SK-N-SH (cell line): ENCODE measurements around the gene NUFIP2. TPM values are rescaled to one million over a fixed set of nuclear protein-coding genes. Genes with fewer than 3 reads are reported as not detected.

Experiments used
- CTCF ChIA-PET: fragments of 300-600, 350-600 bp; formaldehyde crosslinking; extraction: SDS; loops from one replicate; lab custom pipeline; 2021; lab: Yijun Ruan, JAX
- POLR2A ChIA-PET: fragments of 350-600 bp; sonication (Branson Sonifier 250); formaldehyde crosslinking; extraction: SDS; loops from one replicate; lab custom pipeline; 2020; ENCODE audit warnings: antibody characterized with exemption, inconsistent platforms; lab: Yijun Ruan, JAX
- DNase-seq: peaks from one replicate; pipeline ENCODE4 v3.0.0; 2012
- H2AFZ ChIP-seq: fragments of 200-600 bp; sonication (generic); 2 replicates; pipeline ENCODE4 v1.8.1; 2016; ENCODE audit warnings: antibody characterized with exemption, mild to moderate bottlenecking, low read depth
- H3F3A ChIP-seq: fragments of 200-600 bp; sonication (generic); replicated peaks from 2 replicates; pipeline ENCODE3; 2016; ENCODE audit warnings: antibody characterized with exemption, mild to moderate bottlenecking; ENCODE audit not compliant: insufficient read depth
- H3K27ac ChIP-seq, 2 experiments: fragments of 200-500 bp in 1 of 2; fragments of 200-600 bp in 1 of 2; sonication (Bioruptor generic) in 1 of 2; sonication (generic), shearing (Covaris generic) in 1 of 2; 2 replicates each; pipeline versions ENCODE4 v1.5.1 to v1.6.1; 2014 to 2016; ENCODE audit warnings: low read depth in 2 of 2, inconsistent platforms in 1 of 2, low read length in 1 of 2, mild to moderate bottlenecking in 1 of 2, mixed read lengths in 1 of 2
- H3K27me3 ChIP-seq: fragments of 200-600 bp; sonication (generic), shearing (Covaris generic); 2 replicates; pipeline ENCODE4 v1.6.1; 2016; ENCODE audit warnings: mixed run types; ENCODE audit not compliant: insufficient read depth
- H3K36me3 ChIP-seq, 2 experiments: fragments of 200-500 bp in 1 of 2; fragments of 200-600 bp in 1 of 2; sonication (Bioruptor generic) in 1 of 2; sonication (generic) in 1 of 2; replicated peaks in 1 of 2; 2 replicates each; pipeline versions ENCODE3 to v1.5.1; 2014 to 2016; ENCODE audit warnings: low read length in 1 of 2, mild to moderate bottlenecking in 1 of 2; ENCODE audit not compliant: insufficient read depth in 2 of 2, control insufficient read depth in 1 of 2
- H3K4me1 ChIP-seq, 2 experiments: fragments of 200-500 bp in 1 of 2; fragments of 200-600 bp in 1 of 2; sonication (Bioruptor generic) in 1 of 2; sonication (generic), shearing (Covaris generic) in 1 of 2; 2 replicates each; pipeline versions ENCODE4 v1.5.1 to v1.6.1; 2014 to 2016; ENCODE audit warnings: low read depth in 1 of 2, low read length in 1 of 2, mixed run types in 1 of 2; ENCODE audit not compliant: insufficient read depth in 2 of 2, control insufficient read depth in 1 of 2
- H3K4me2 ChIP-seq: fragments of 200-600 bp; sonication (generic), shearing (Covaris generic); 2 replicates; pipeline ENCODE4 v1.6.1; 2017; ENCODE audit warnings: mixed run types
- H3K4me3 ChIP-seq, 2 experiments: fragments of 200-500 bp in 1 of 2; fragments of 200-600 bp in 1 of 2; sonication (Bioruptor generic) in 1 of 2; sonication (generic), shearing (Covaris generic) in 1 of 2; 2 replicates each; pipeline versions ENCODE4 v1.5.1 to v1.8.1; 2014 to 2016; ENCODE audit warnings: low read depth in 2 of 2, inconsistent platforms in 1 of 2, low read length in 1 of 2, mild to moderate bottlenecking in 1 of 2, mixed read lengths in 1 of 2, moderate library complexity in 1 of 2
- H3K79me2 ChIP-seq: fragments of 200-600 bp; sonication (generic); 2 replicates; pipeline ENCODE4 v1.8.1; 2017; ENCODE audit warnings: mild to moderate bottlenecking; ENCODE audit not compliant: insufficient read depth
- H3K9ac ChIP-seq: fragments of 200-600 bp; sonication (generic); 2 replicates; pipeline ENCODE4 v1.6.1; 2017; ENCODE audit warnings: mixed run types
- H3K9me2 ChIP-seq: fragments of 200-600 bp; sonication (generic); 2 replicates; pipeline ENCODE4 v1.6.1; 2017; ENCODE audit warnings: mixed run types
- H3K9me3 ChIP-seq: fragments of 200-600 bp; sonication (generic); 2 replicates; pipeline ENCODE4 v1.6.1; 2017; ENCODE audit warnings: mixed run types, mild to moderate bottlenecking, moderate library complexity
- H4K20me1 ChIP-seq: fragments of 200-600 bp; sonication (generic); 2 replicates; pipeline ENCODE4 v1.6.1; 2017; ENCODE audit warnings: mild to moderate bottlenecking, mixed run types; ENCODE audit not compliant: insufficient read depth
- CHD2 ChIP-seq: fragments of 150-350 bp; IDR thresholded peaks from 2 replicates; pipeline ENCODE4 v1.6.1; 2018; ENCODE audit warnings: low read length; ENCODE audit not compliant: partially characterized antibody
- CTCF ChIP-seq: fragments of 200-600 bp; sonication (generic); IDR thresholded peaks from 2 replicates; pipeline ENCODE4 v1.6.1; 2017; ENCODE audit warnings: antibody characterized with exemption, mild to moderate bottlenecking, moderate library complexity
- ELF1 ChIP-seq: IDR thresholded peaks from 2 replicates; pipeline ENCODE4 v1.4.0; 2012
- FOSL2 ChIP-seq: IDR thresholded peaks from 2 replicates; pipeline ENCODE4 v1.4.0; 2012; ENCODE audit warnings: low read depth, mild to moderate bottlenecking, moderate library complexity, borderline replicate concordance
- FOXM1 ChIP-seq: IDR thresholded peaks from 2 replicates; pipeline ENCODE4 v1.4.0; 2012; ENCODE audit warnings: low read depth, mild to moderate bottlenecking
- JUND ChIP-seq: IDR thresholded peaks from 2 replicates; pipeline ENCODE4 v1.4.0; 2012
- MEF2A ChIP-seq: IDR thresholded peaks from 2 replicates; pipeline ENCODE4 v1.4.0; 2012; ENCODE audit warnings: low read depth, borderline replicate concordance
- MXI1 ChIP-seq: IDR thresholded peaks from 2 replicates; pipeline ENCODE4 v1.6.1; 2012; ENCODE audit warnings: mild to moderate bottlenecking, low read depth, low read length, improper control_type of control experiment
- NRF1 ChIP-seq: IDR thresholded peaks from 2 replicates; pipeline ENCODE4 v1.6.1; 2012; ENCODE audit warnings: low read depth, mild to moderate bottlenecking, low read length
- RAD21 ChIP-seq: IDR thresholded peaks from 2 replicates; pipeline ENCODE4 v1.6.1; 2012; ENCODE audit warnings: mild to moderate bottlenecking, low read length
- RCOR1 ChIP-seq: fragments of 150-350 bp; IDR thresholded peaks from 2 replicates; pipeline ENCODE4 v1.6.1; 2017; ENCODE audit warnings: antibody characterized with exemption, low read length
- RFX5 ChIP-seq: IDR thresholded peaks from 2 replicates; pipeline ENCODE4 v1.6.1; 2012; ENCODE audit warnings: mild to moderate bottlenecking, improper control_type of control experiment, low read length
- RXRA ChIP-seq: IDR thresholded peaks from 2 replicates; pipeline ENCODE4 v1.4.0; 2012; ENCODE audit warnings: low read depth, mild to moderate bottlenecking, borderline replicate concordance
- SIN3A ChIP-seq: IDR thresholded peaks from 2 replicates; pipeline ENCODE4 v1.6.1; 2012; ENCODE audit warnings: low read depth, mild to moderate bottlenecking, low read length, moderate library complexity, borderline replicate concordance
- SMC3 ChIP-seq: IDR thresholded peaks from 2 replicates; pipeline ENCODE4 v1.6.1; 2012; ENCODE audit warnings: low read depth, low read length, improper control_type of control experiment
- TAF1 ChIP-seq: IDR thresholded peaks from 2 replicates; pipeline ENCODE4 v1.6.1; 2012; ENCODE audit warnings: low read depth, mild to moderate bottlenecking, low read length, moderate library complexity, borderline replicate concordance
- WGBS: methylation state at CpG from one replicate; pipeline ENCODE4 v1.1.6; 2017; ENCODE audit warnings: low lambda C conversion rate; 5-methylcytosine and 5-hydroxymethylcytosine counted together
- polyA plus RNA-seq, 3 experiments: library from polyadenylated mRNA; depleted of rRNA; stranded (reverse); fragments of >200 nt; gene quantifications; 2 replicates each; pipeline ENCODE4 v1.2.3, GENCODE V29; 2012
- TF ChIP-seq, protein P1 (sequence below): fragments of 150-350 bp; IDR thresholded peaks from 2 replicates; pipeline ENCODE4 v1.6.1; 2017; ENCODE audit warnings: antibody characterized with exemption, low read length, low read depth, borderline replicate concordance
- TF ChIP-seq, protein P2 (sequence below): IDR thresholded peaks from 2 replicates; pipeline ENCODE4 v1.4.0; 2012; ENCODE audit warnings: low read depth, borderline replicate concordance
- TF ChIP-seq, protein P3 (sequence below): IDR thresholded peaks from 2 replicates; pipeline ENCODE4 v1.4.0; 2012; ENCODE audit warnings: low read depth, borderline replicate concordance

NUFIP2 gene
- polyA plus RNA-seq, 1 of the 3 experiments (the other 2 are of a cell fraction) = 9.0 TPM

GRCh38 chr17:29292071-29292991, 1.6 kb downstream of the NUFIP2 start:
- TF ChIP-seq MXI1 (peak; percentile 27; the same call in 1 of the 2 replicates), CHD2 (peak; percentile 5), NRF1 (peak; percentile 9; the same call in 1 of the 2 replicates), FOSL2 (no peak)
- H3K36me3 ChIP-seq = peaks cover 2 to 43% of the 10 kb centered on the region in 2 experiments
- H3K4me2 ChIP-seq = peak overlapping the region; percentile 88
- peak overlapping the region; percentile 94 for H3K9ac ChIP-seq
- POLR2A ChIA-PET = interaction anchor here (0.6 to 1.5 kb wide), 3 partner anchors 35 to 143 kb away, joined by 3 to 7 read pairs (median 6); no protein-coding TSS in a partner anchor
- H4K20me1 ChIP-seq = peaks cover 50% of the 10 kb centered on the region
- peaks cover 64% of the 10 kb centered on the region for H3K79me2 ChIP-seq
- 4% methylated on average over 27 of the region's 77 CpGs for WGBS
- peaks cover 15 to 22% of the 10 kb centered on the region in 2 experiments; a peak in 3 of 4 replicates for H3K4me1 ChIP-seq
- H2AFZ ChIP-seq = no peak overlapping the region
- peak; percentile 83 for DNase-seq
- H3F3A ChIP-seq = peaks cover 20% of the 10 kb centered on the region
- H3K9me3 ChIP-seq = no peaks in the 10 kb centered on the region
- CTCF ChIA-PET = interaction anchor here (0.5 to 3.8 kb wide), 18 partner anchors 9 to 223 kb away, joined by 3 to 43 read pairs (median 4); partner anchors contain the start of gene MYO18A
- H3K27me3 ChIP-seq = no peaks in the 10 kb centered on the region
- peak overlapping the region; percentile 87 to 99 for H3K4me3 ChIP-seq
- H3K9me2 ChIP-seq = no peaks in the 10 kb centered on the region
- peak overlapping the region; percentile 94 to 95 for H3K27ac ChIP-seq

DNA sequence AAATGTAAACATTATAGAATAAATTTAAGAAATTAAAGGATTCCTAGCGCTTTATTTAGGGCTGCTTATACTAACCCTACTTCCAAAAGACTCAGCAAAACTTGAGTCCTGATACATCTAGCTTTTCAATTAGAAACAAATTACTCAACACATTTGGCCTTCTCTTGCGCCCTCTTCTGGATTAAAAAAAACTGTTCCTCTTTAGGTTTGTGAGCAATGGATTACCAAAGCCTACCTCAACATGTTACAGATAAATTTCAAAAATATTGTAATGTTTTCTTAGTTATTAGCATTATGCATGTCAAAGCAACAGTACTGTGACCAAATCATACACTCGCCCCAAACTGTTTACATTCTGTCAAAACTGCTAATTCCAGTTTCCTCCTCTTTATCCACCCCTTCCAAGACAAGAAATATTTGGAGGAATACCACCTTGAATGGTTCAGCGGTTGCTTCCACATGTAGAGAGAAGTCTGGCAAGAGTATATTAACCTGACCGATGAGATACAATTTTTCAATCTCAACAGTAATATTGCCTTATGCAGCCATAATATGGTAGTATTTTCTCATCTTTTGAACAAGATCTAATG, 2.7 kb downstream of the NUFIP2 start:
- POLR2A ChIA-PET = interaction anchor here (1.5 to 1.6 kb wide), 2 partner anchors 142 kb away, joined by 5 to 7 read pairs; no protein-coding TSS in a partner anchor
- TF ChIP-seq RAD21 (peak; percentile 77), FOXM1 (no peak), SIN3A (no peak), ELF1 (no peak), JUND (no peak), TAF1 (no peak), RFX5 (peak; percentile 64; the same call in 1 of the 2 replicates), RCOR1 (no peak), MEF2A (no peak), MXI1 (0 out of 2 replicates have a peak, but pooled peaks have one; percentile 31), SMC3 (peak; percentile 46), CTCF (peak; percentile 77), CHD2 (no peak), RXRA (no peak)
- TF ChIP-seq, protein P1, sequence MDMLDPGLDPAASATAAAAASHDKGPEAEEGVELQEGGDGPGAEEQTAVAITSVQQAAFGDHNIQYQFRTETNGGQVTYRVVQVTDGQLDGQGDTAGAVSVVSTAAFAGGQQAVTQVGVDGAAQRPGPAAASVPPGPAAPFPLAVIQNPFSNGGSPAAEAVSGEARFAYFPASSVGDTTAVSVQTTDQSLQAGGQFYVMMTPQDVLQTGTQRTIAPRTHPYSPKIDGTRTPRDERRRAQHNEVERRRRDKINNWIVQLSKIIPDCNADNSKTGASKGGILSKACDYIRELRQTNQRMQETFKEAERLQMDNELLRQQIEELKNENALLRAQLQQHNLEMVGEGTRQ = no peak
- TF ChIP-seq, protein P2, sequence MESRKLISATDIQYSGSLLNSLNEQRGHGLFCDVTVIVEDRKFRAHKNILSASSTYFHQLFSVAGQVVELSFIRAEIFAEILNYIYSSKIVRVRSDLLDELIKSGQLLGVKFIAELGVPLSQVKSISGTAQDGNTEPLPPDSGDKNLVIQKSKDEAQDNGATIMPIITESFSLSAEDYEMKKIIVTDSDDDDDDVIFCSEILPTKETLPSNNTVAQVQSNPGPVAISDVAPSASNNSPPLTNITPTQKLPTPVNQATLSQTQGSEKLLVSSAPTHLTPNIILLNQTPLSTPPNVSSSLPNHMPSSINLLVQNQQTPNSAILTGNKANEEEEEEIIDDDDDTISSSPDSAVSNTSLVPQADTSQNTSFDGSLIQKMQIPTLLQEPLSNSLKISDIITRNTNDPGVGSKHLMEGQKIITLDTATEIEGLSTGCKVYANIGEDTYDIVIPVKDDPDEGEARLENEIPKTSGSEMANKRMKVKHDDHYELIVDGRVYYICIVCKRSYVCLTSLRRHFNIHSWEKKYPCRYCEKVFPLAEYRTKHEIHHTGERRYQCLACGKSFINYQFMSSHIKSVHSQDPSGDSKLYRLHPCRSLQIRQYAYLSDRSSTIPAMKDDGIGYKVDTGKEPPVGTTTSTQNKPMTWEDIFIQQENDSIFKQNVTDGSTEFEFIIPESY = no peak
- TF ChIP-seq, protein P3, sequence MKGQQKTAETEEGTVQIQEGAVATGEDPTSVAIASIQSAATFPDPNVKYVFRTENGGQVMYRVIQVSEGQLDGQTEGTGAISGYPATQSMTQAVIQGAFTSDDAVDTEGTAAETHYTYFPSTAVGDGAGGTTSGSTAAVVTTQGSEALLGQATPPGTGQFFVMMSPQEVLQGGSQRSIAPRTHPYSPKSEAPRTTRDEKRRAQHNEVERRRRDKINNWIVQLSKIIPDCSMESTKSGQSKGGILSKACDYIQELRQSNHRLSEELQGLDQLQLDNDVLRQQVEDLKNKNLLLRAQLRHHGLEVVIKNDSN = no peak

More for the DNA sequence above, 2.7 kb downstream of the NUFIP2 start:
- 3% methylated on average over 5 of the region's 5 CpGs for WGBS
- Histone ChIP-seq H3F3A (peaks cover 24% of the 10 kb centered on the region), H3K4me1 (peaks cover 17 to 22% of the 10 kb centered on the region in 2 experiments; a peak in 3 of 4 replicates), H3K4me2 (peak overlapping the region; percentile 86), H3K27me3 (no peaks in the 10 kb centered on the region), H3K4me3 (peak overlapping the region; percentile 74 to 87; a peak in 3 of 4 replicates), H3K79me2 (peaks cover 75% of the 10 kb centered on the region), H3K9me3 (no peaks in the 10 kb centered on the region), H4K20me1 (peaks cover 61% of the 10 kb centered on the region), H3K27ac (peak overlapping the region in 1 of 2 experiments; percentile 77; a peak in 2 of 4 replicates), H3K36me3 (peaks cover 13 to 53% of the 10 kb centered on the region in 2 experiments), H2AFZ (no peak overlapping the region), H3K9me2 (no peaks in the 10 kb centered on the region), H3K9ac (peak overlapping the region; percentile 94)
- CTCF ChIA-PET = interaction anchor here (0.6 to 3.8 kb wide), 40 partner anchors 8 to 565 kb away, joined by 3 to 43 read pairs (median 4); partner anchors contain the start of genes CRYBA1 and TLCD1
- peak; percentile 50 for DNase-seq
